IMR-90 (cell line): ENCODE data around the gene TENM4. TPM values are rescaled to one million over a fixed set of nuclear protein-coding genes. Genes with fewer than 3 reads are reported as not detected.
A peak's percentile ranks its signal among the peaks of the same experiment; 100 is the strongest.

ENCODE experiments used
- ATAC-seq: fragments of 200-7000 bp; cut with Tn5 transposase; 2 replicates; pipeline ENCODE4 v1.9.1; 2020; ENCODE audit warnings: low read depth, mild to moderate bottlenecking, moderate library complexity
- Bru-seq: library from RNA; stranded (reverse); fragments of 400-500 nt; gene quantifications from one replicate; lab custom pipeline; 2021; lab: Mats Ljungman, UMichigan
- BruChase-seq, 2 experiments: library from RNA; stranded (reverse); fragments of 400-500 nt; gene quantifications; one replicate each; lab custom pipeline; 2021; lab: Mats Ljungman, UMichigan
- BruUV-seq: library from RNA; stranded (reverse); fragments of 400-500 nt; replicated peaks from 2 replicates; lab custom pipeline; 2021; lab: Mats Ljungman, UMichigan
- CTCF ChIA-PET: fragments of 300-600 bp; formaldehyde crosslinking; extraction: SDS; loops from one replicate; lab custom pipeline; 2021; ENCODE audit warnings: antibody characterized with exemption; lab: Yijun Ruan, JAX
- POLR2A ChIA-PET: fragments of 300-600 bp; sonication (Branson Sonifier 250); formaldehyde crosslinking; loops from one replicate; lab custom pipeline; 2022; ENCODE audit warnings: antibody characterized with exemption; ENCODE audit not compliant: unreplicated experiment; lab: Charles Lee
- DNase-seq: peaks from one replicate; pipeline ENCODE4 v3.0.0; 2013
- H2AFZ ChIP-seq: replicated peaks from 2 replicates; pipeline ENCODE3; 2013; ENCODE audit warnings: low read length, mild to moderate bottlenecking; ENCODE audit not compliant: poor library complexity
- H2AK5ac ChIP-seq: 2 replicates; pipeline ENCODE4 v1.6.1; 2013; ENCODE audit warnings: low read depth, low read length, inconsistent platforms
- H2AK9ac ChIP-seq: replicated peaks from 2 replicates; pipeline ENCODE3; 2013; ENCODE audit warnings: mild to moderate bottlenecking, low read depth, low read length, moderate library complexity; ENCODE audit not compliant: poor library complexity
- H2BK120ac ChIP-seq: 2 replicates; pipeline ENCODE4 v1.6.1; 2013; ENCODE audit warnings: low read depth, low read length, inconsistent platforms
- H2BK15ac ChIP-seq: 3 replicates; pipeline ENCODE4 v1.6.1; 2013; ENCODE audit warnings: low read depth, low read length, inconsistent platforms
- H2BK20ac ChIP-seq: 2 replicates; pipeline ENCODE4 v1.6.1; 2013; ENCODE audit warnings: low read depth, mild to moderate bottlenecking, inconsistent platforms, low read length, moderate library complexity
- H2BK5ac ChIP-seq: 2 replicates; pipeline ENCODE4 v1.6.1; 2013; ENCODE audit warnings: mild to moderate bottlenecking, low read depth, low read length, inconsistent platforms; ENCODE audit not compliant: poor library complexity, severe bottlenecking
- H3K14ac ChIP-seq: replicated peaks from 2 replicates; pipeline ENCODE4 v1.6.1; 2013; ENCODE audit warnings: low read depth, low read length, inconsistent platforms
- H3K18ac ChIP-seq: 2 replicates; pipeline ENCODE4 v1.6.1; 2013; ENCODE audit warnings: low read depth, low read length, control low read depth
- H3K23ac ChIP-seq: 2 replicates; pipeline ENCODE4 v1.6.1; 2013; ENCODE audit warnings: low read depth, low read length, inconsistent platforms
- H3K27ac ChIP-seq: 2 replicates; pipeline ENCODE4 v1.5.1; 2013; ENCODE audit warnings: mild to moderate bottlenecking, control low read depth, low read length; ENCODE audit not compliant: insufficient read depth
- H3K27me3 ChIP-seq: 2 replicates; pipeline ENCODE4 v1.6.1; 2013; ENCODE audit warnings: low read length; ENCODE audit not compliant: control insufficient read depth, insufficient read depth
- H3K36me3 ChIP-seq: 2 replicates; pipeline ENCODE4 v1.6.1; 2013; ENCODE audit warnings: low read length, mixed read lengths; ENCODE audit not compliant: control insufficient read depth, insufficient read depth
- H3K4ac ChIP-seq: 2 replicates; pipeline ENCODE4 v1.6.1; 2013; ENCODE audit warnings: low read depth, low read length, inconsistent platforms
- H3K4me1 ChIP-seq: 2 replicates; pipeline ENCODE4 v1.6.1; 2013; ENCODE audit warnings: low read length, mixed read lengths; ENCODE audit not compliant: control insufficient read depth, insufficient read depth
- H3K4me2 ChIP-seq: 2 replicates; pipeline ENCODE4 v1.6.1; 2013; ENCODE audit warnings: low read depth, mild to moderate bottlenecking, control low read depth, low read length, moderate library complexity
- H3K4me3 ChIP-seq: 2 replicates; pipeline ENCODE4 v1.5.1; 2013; ENCODE audit warnings: low read depth, mild to moderate bottlenecking, control low read depth, low read length, moderate library complexity; ENCODE audit not compliant: insufficient read depth
- H3K56ac ChIP-seq: 2 replicates; pipeline ENCODE4 v1.6.1; 2013; ENCODE audit warnings: low read length, inconsistent platforms; ENCODE audit not compliant: insufficient read depth; ENCODE audit errors: extremely low read depth
- H3K79me1 ChIP-seq, 2 experiments: 2 replicates each; pipeline ENCODE4 v1.6.1; 2013; ENCODE audit warnings: low read length in 2 of 2, inconsistent platforms in 1 of 2, low read depth in 1 of 2
- H3K9ac ChIP-seq: 2 replicates; pipeline ENCODE4 v1.6.1; 2013; ENCODE audit warnings: low read depth, low read length, control low read depth
- H3K9me1 ChIP-seq: 2 replicates; pipeline ENCODE4 v1.6.1; 2013; ENCODE audit warnings: low read length, inconsistent platforms; ENCODE audit not compliant: insufficient read depth
- H3K9me3 ChIP-seq: 2 replicates; pipeline ENCODE4 v1.6.1; 2013; ENCODE audit warnings: low read length; ENCODE audit not compliant: control insufficient read depth, insufficient read depth
- H4K20me1 ChIP-seq: 2 replicates; pipeline ENCODE4 v1.6.1; 2013; ENCODE audit warnings: low read length, inconsistent platforms; ENCODE audit not compliant: insufficient read depth
- H4K5ac ChIP-seq: 2 replicates; pipeline ENCODE4 v1.6.1; 2013; ENCODE audit warnings: mild to moderate bottlenecking, low read depth, low read length, control low read depth
- H4K8ac ChIP-seq, 2 experiments: 2 replicates each; pipeline ENCODE4 v1.6.1; 2013; ENCODE audit warnings: low read depth in 2 of 2, low read length in 2 of 2, control low read depth in 1 of 2, inconsistent platforms in 1 of 2
- H4K91ac ChIP-seq: 2 replicates; pipeline ENCODE4 v1.6.1; 2013; ENCODE audit warnings: low read depth, low read length, inconsistent platforms; ENCODE audit not compliant: insufficient read depth
- CEBPB ChIP-seq: IDR thresholded peaks from 2 replicates; pipeline ENCODE4 v1.6.1; 2012; ENCODE audit warnings: low read depth, low read length, improper control_type of control experiment
- CTCF ChIP-seq: conservative IDR thresholded peaks from 2 replicates; pipeline ENCODE4 v1.5.1; 2012; ENCODE audit warnings: mild to moderate bottlenecking, low read depth, low read length, improper control_type of control experiment
- FOS ChIP-seq: fragments of 150-350 bp; IDR thresholded peaks from 2 replicates; pipeline ENCODE4 v1.6.1; 2016; ENCODE audit warnings: low read depth, low read length
- MAFK ChIP-seq: IDR thresholded peaks from 2 replicates; pipeline ENCODE4 v1.6.1; 2012; ENCODE audit warnings: low read depth, low read length, improper control_type of control experiment
- NFE2L2 ChIP-seq: fragments of 150-350 bp; IDR thresholded peaks from 2 replicates; pipeline ENCODE4 v1.6.1; 2016; ENCODE audit warnings: low read depth, mild to moderate bottlenecking, low read length
- POLR2A ChIP-seq: IDR thresholded peaks from 2 replicates; pipeline ENCODE4 v1.6.1; 2012; ENCODE audit warnings: mild to moderate bottlenecking, low read depth, low read length
- RFX5 ChIP-seq: IDR thresholded peaks from 2 replicates; pipeline ENCODE4 v1.8.0; 2012; ENCODE audit warnings: low read depth, mild to moderate bottlenecking, low read length, moderate library complexity
- SMC3 ChIP-seq: fragments of 150-350 bp; IDR thresholded peaks from 2 replicates; pipeline ENCODE4 v1.6.1; 2016; ENCODE audit warnings: low read depth, mild to moderate bottlenecking, antibody characterized with exemption, low read length, moderate library complexity
- WGBS, 2 experiments: methylation state at CpG; one replicate each; pipeline versions ENCODE4 v1.1.5 to v1.1.7; 2013; ENCODE audit warnings: missing lambda C conversion rate in 2 of 2; ENCODE audit not compliant: insufficient read length in 1 of 2; ENCODE audit errors: extremely low coverage in 2 of 2; 5-methylcytosine and 5-hydroxymethylcytosine counted together
- dilution Hi-C: fragments of 300-500 bp; cut with HindIII; formaldehyde crosslinking; loops from one replicate; pipeline ENCODE4 v1.14.3; 2018; ENCODE audit warnings: low sequenced_read_pairs; ENCODE audit not compliant: unreplicated experiment
- in situ Hi-C: fragments of 300-500 bp; cut with MboI; formaldehyde crosslinking; loops from 3 replicates; pipeline ENCODE4 v1.14.3; 2019; ENCODE audit warnings: low sequenced_read_pairs, inconsistent platforms, mixed read lengths
- intact Hi-C: fragments of 100-400 bp; cut with micrococcal nuclease; formaldehyde crosslinking; loops from 2 replicates; pipeline ENCODE4 v1.10.0; 2022
- long read RNA-seq: library from polyadenylated mRNA; unstranded; transcript quantifications from one replicate; pipeline ENCODE4 v2.0.0, GENCODE V29; 2021; ENCODE audit not compliant: unreplicated experiment
- polyA plus RNA-seq, 3 experiments: library from polyadenylated mRNA; depleted of rRNA; stranded (reverse); fragments of >200 nt; gene quantifications; 2 replicates each; pipeline ENCODE4 v1.2.3, GENCODE V29; 2012; ENCODE audit warnings: low replicate concordance in 1 of 3
- total RNA-seq: library from RNA; depleted of rRNA; stranded (reverse); fragments of >200 nt; gene quantifications from 2 replicates; pipeline ENCODE4 v1.2.3, GENCODE V29; 2012; rRNA removed
- TF ChIP-seq, protein P1 (sequence below): fragments of 150-350 bp; IDR thresholded peaks from 2 replicates; pipeline ENCODE4 v1.6.1; 2016; ENCODE audit warnings: low read depth, mild to moderate bottlenecking, low read length, moderate library complexity, borderline replicate concordance
- TF ChIP-seq, protein P2 (sequence below): fragments of 150-350 bp; IDR thresholded peaks from 2 replicates; pipeline ENCODE4 v1.6.1; 2017; ENCODE audit warnings: mild to moderate bottlenecking, antibody characterized with exemption, low read length, low read depth

TENM4 gene
- total RNA-seq, result 9.0 and 9.2 TPM in 2 replicates
- 7.4 and 7.6 TPM in 2 replicates for polyA plus RNA-seq (2012; rRNA removed)
- polyA plus RNA-seq (2012; cell fraction: cytosol; rRNA removed), result 8.1 and 12.3 TPM in 2 replicates
- polyA plus RNA-seq (2012; cell fraction: nucleus; rRNA removed; ENCODE audit: low replicate concordance), result 6.6 and 12.5 TPM in 2 replicates
- percentile 69 among the genes with signal in this experiment for Bru-seq, nascent RNA
- percentile 63 among the genes with signal in this experiment for BruChase-seq, experiment 1, labeled RNA remaining after a 6-hour chase
- BruChase-seq, experiment 2, labeled RNA remaining after a 2-hour chase, result percentile 71 among the genes with signal in this experiment
- long read RNA-seq, partial matches to known transcripts, result 3 of 11 reads
- long read RNA-seq, other reads (novel, unspliced or antisense), result 8 of 11 reads

GRCh38 chr11:79440571-79441460 lies at the start of gene TENM4:
TSS of gene TENM4 (minus strand) at chr11:79441030. CDS start at chr11:79069944, 371,086 bp downstream.
- Histone ChIP-seq H3K4me3 (peak within 1 kb of the TSS; percentile 57), H3K27me3 (peaks cover 4% of the 10 kb centered on the region), H4K8ac (peak within 1 kb of the TSS; percentile 65 to 75), H3K18ac (peak within 1 kb of the TSS; percentile 29; the same call in 1 of the 2 replicates), H2AK9ac (peak within 1 kb of the TSS; percentile 68), H3K56ac (peak within 1 kb of the TSS; percentile 6; the same call in 1 of the 2 replicates), H3K4me2 (peak within 1 kb of the TSS; percentile 86), H2BK15ac (peak within 1 kb of the TSS; percentile 25; the same call in 1 of the 3 replicates), H3K27ac (peak within 1 kb of the TSS; percentile 77), H3K36me3 (no peaks in the 10 kb centered on the region), H3K9ac (peak within 1 kb of the TSS; percentile 65), H4K20me1 (no peaks in the 10 kb centered on the region), H2BK120ac (peak within 1 kb of the TSS; percentile 65; the same call in 1 of the 2 replicates), H3K23ac (peak within 1 kb of the TSS; percentile 41; the same call in 1 of the 2 replicates), H4K91ac (no peak within 1 kb of the TSS), H2BK20ac (peak within 1 kb of the TSS; percentile 51; the same call in 1 of the 2 replicates), H3K4me1 (peaks cover 6% of the 10 kb centered on the region), H4K5ac (peak within 1 kb of the TSS; percentile 26; the same call in 1 of the 2 replicates), H3K79me1 (peaks cover 6 to 28% of the 10 kb centered on the region in 2 experiments), H3K9me1 (peaks cover 2% of the 10 kb centered on the region; the same call in 1 of the 2 replicates), H3K14ac (peak within 1 kb of the TSS; percentile 49), H2AFZ (peak within 1 kb of the TSS; percentile 91), H2AK5ac (peak within 1 kb of the TSS; percentile 27; the same call in 1 of the 2 replicates), H3K9me3 (no peaks in the 10 kb centered on the region), H2BK5ac (peak within 1 kb of the TSS; percentile 19), H3K4ac (peak within 1 kb of the TSS; percentile 73)
- dilution Hi-C loops (no loop called here), in situ Hi-C loops (no loop called here), intact Hi-C loops (loop anchor here (1.0 to 2.0 kb wide), 4 partner anchors 52 to 795 kb away; no protein-coding TSS in a partner anchor)
- ChIA-PET CTCF (interaction anchor here (0.7 to 2.0 kb wide), 6 partner anchors 9 to 341 kb away, joined by 3 to 8 read pairs (median 4); no protein-coding TSS in a partner anchor), POLR2A (no interaction called here)
- 5% methylated on average over 17 of the region's 74 CpGs; no CpG with 5 or more reads in 1 of the 2 experiments for WGBS, 2 experiments
- BruUV-seq, result no TSS peak
- ATAC-seq, result peak; percentile 62
- DNase-seq, result peak; percentile 92
- TF ChIP-seq CEBPB, result no peak
- no peak for TF ChIP-seq MAFK
- TF ChIP-seq CTCF, result peak; percentile 53
- no peak for TF ChIP-seq FOS
- TF ChIP-seq SMC3, result peak; percentile 15
- TF ChIP-seq NFE2L2, result no peak
- TF ChIP-seq, protein P1, sequence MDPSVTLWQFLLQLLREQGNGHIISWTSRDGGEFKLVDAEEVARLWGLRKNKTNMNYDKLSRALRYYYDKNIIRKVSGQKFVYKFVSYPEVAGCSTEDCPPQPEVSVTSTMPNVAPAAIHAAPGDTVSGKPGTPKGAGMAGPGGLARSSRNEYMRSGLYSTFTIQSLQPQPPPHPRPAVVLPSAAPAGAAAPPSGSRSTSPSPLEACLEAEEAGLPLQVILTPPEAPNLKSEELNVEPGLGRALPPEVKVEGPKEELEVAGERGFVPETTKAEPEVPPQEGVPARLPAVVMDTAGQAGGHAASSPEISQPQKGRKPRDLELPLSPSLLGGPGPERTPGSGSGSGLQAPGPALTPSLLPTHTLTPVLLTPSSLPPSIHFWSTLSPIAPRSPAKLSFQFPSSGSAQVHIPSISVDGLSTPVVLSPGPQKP, result no peak
- TF ChIP-seq, protein P2, sequence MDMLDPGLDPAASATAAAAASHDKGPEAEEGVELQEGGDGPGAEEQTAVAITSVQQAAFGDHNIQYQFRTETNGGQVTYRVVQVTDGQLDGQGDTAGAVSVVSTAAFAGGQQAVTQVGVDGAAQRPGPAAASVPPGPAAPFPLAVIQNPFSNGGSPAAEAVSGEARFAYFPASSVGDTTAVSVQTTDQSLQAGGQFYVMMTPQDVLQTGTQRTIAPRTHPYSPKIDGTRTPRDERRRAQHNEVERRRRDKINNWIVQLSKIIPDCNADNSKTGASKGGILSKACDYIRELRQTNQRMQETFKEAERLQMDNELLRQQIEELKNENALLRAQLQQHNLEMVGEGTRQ, result no peak
- TF ChIP-seq POLR2A, result peak; percentile 58; the same call in 1 of the 2 replicates
- TF ChIP-seq RFX5, result no peak
